MM.1S (cell line): ENCODE results near the gene CEP72.

ENCODE experiments used
- DNase-seq: peaks from one replicate; pipeline ENCODE4 v3.0.0-alpha.2; 2015
- H2AFZ ChIP-seq: fragments of 300-600 bp; sonication (generic); 2 replicates; pipeline ENCODE4 v1.6.0; 2016; ENCODE audit warnings: antibody characterized with exemption, low read length
- H3F3A ChIP-seq: fragments of 300-600 bp; sonication (generic); 2 replicates; pipeline ENCODE4 v1.6.1; 2016; ENCODE audit warnings: mild to moderate bottlenecking, antibody characterized with exemption, low read length, moderate library complexity, mixed read lengths; ENCODE audit not compliant: insufficient read depth
- H3K27ac ChIP-seq: fragments of 300-600 bp; sonication (generic); 2 replicates; pipeline ENCODE4 v1.5.1; 2016; ENCODE audit warnings: mild to moderate bottlenecking, low read length
- H3K27me3 ChIP-seq: fragments of 300-600 bp; sonication (generic); replicated peaks from 2 replicates; pipeline ENCODE4 v1.6.0; 2016; ENCODE audit warnings: low read length; ENCODE audit not compliant: insufficient read depth
- H3K36me3 ChIP-seq: fragments of 300-600 bp; sonication (generic); replicated peaks from 2 replicates; pipeline ENCODE4 v1.6.1; 2016; ENCODE audit warnings: mild to moderate bottlenecking, low read length, mixed read lengths; ENCODE audit not compliant: insufficient read depth
- H3K4me1 ChIP-seq: fragments of 300-600 bp; sonication (generic); 2 replicates; pipeline ENCODE4 v1.6.1; 2016; ENCODE audit warnings: low read length, mixed read lengths
- H3K4me2 ChIP-seq: fragments of 300-600 bp; sonication (generic); 2 replicates; pipeline ENCODE4 v1.6.0; 2016; ENCODE audit warnings: low read depth, low read length
- H3K4me3 ChIP-seq: fragments of 300-600 bp; sonication (generic); 2 replicates; pipeline ENCODE4 v1.5.1; 2016; ENCODE audit warnings: low read length, mixed read lengths
- H3K79me2 ChIP-seq: fragments of 300-600 bp; sonication (generic); 2 replicates; pipeline ENCODE4 v1.6.1; 2016; ENCODE audit warnings: mixed run types, low read length, mixed read lengths
- H3K9ac ChIP-seq: fragments of 300-600 bp; sonication (generic); 2 replicates; pipeline ENCODE4 v1.6.1; 2016; ENCODE audit warnings: low read length, mixed read lengths
- H3K9me2 ChIP-seq: fragments of 300-600 bp; sonication (generic); replicated peaks from 2 replicates; pipeline ENCODE4 v1.6.1; 2016; ENCODE audit warnings: mild to moderate bottlenecking, low read length, mixed read lengths; ENCODE audit not compliant: insufficient read depth
- H3K9me3 ChIP-seq: fragments of 300-600 bp; sonication (generic); replicated peaks from 2 replicates; pipeline ENCODE4 v1.6.1; 2016; ENCODE audit warnings: mild to moderate bottlenecking, low read length, mixed read lengths; ENCODE audit not compliant: insufficient read depth
- H4K20me1 ChIP-seq: fragments of 300-600 bp; sonication (generic); 2 replicates; pipeline ENCODE4 v1.6.1; 2016; ENCODE audit warnings: mild to moderate bottlenecking, low read length, moderate library complexity, mixed read lengths; ENCODE audit not compliant: insufficient read depth
- CTCF ChIP-seq: fragments of 300-600 bp; sonication (generic); IDR thresholded peaks from 2 replicates; pipeline ENCODE4 v1.5.1; 2016; ENCODE audit warnings: antibody characterized with exemption, low read length, mixed read lengths
- EZH2 ChIP-seq: fragments of 300-600 bp; sonication (generic); optimal IDR thresholded peaks from 2 replicates; pipeline ENCODE3; 2017; ENCODE audit warnings: low read depth, mild to moderate bottlenecking, antibody characterized with exemption, low read length, mixed read lengths
- EZH2phosphoT487 ChIP-seq: fragments of 300-600 bp; sonication (generic); IDR thresholded peaks from 2 replicates; pipeline ENCODE4 v1.6.1; 2018; ENCODE audit warnings: antibody characterized with exemption, low read length

Gene CEP72

GRCh38 chr5:616484-617039 lies 4.4 kb downstream of the CEP72 start:
- Histone ChIP-seq H3K4me1 (no peaks in the 10 kb centered on the region), H3F3A (no peaks in the 10 kb centered on the region; the same call in 1 of the 2 replicates), H3K4me2 (no peak overlapping the region), H3K9me2 (no peaks in the 10 kb centered on the region), H3K79me2 (peaks cover 62% of the 10 kb centered on the region), H3K9ac (no peak overlapping the region), H4K20me1 (no peaks in the 10 kb centered on the region), H3K27ac (no peak overlapping the region), H3K4me3 (no peak overlapping the region), H3K27me3 (no peaks in the 10 kb centered on the region), H3K9me3 (no peaks in the 10 kb centered on the region), H3K36me3 (peaks cover 9% of the 10 kb centered on the region), H2AFZ (no peak overlapping the region)
- TF ChIP-seq EZH2, result no peak
- TF ChIP-seq CTCF, result no peak
- TF ChIP-seq EZH2phosphoT487, result no peak
- DNase-seq, result no peak

- Histone ChIP-seq H3K79me2 (peaks cover 56% of the 10 kb centered on the region), H3K9me3 (no peaks in the 10 kb centered on the region), H2AFZ (no peak overlapping the region), H3K9me2 (no peaks in the 10 kb centered on the region), H3K4me3 (no peak overlapping the region), H3F3A (no peaks in the 10 kb centered on the region; the same call in 1 of the 2 replicates), H3K27ac (no peak overlapping the region), H3K27me3 (no peaks in the 10 kb centered on the region), H3K36me3 (peaks cover 9% of the 10 kb centered on the region), H4K20me1 (no peaks in the 10 kb centered on the region), H3K9ac (no peak overlapping the region), H3K4me1 (no peaks in the 10 kb centered on the region), H3K4me2 (no peak overlapping the region)
- no peak for DNase-seq
- TF ChIP-seq EZH2phosphoT487 (no peak), CTCF (no peak), EZH2 (no peak)
These were observed 5.8 kb downstream of the CEP72 start for GRCh38 chr5:617896-618295.

- Histone ChIP-seq H2AFZ (no peak overlapping the region), H3K27ac (no peak overlapping the region), H3K9me2 (no peaks in the 10 kb centered on the region), H3F3A (no peaks in the 10 kb centered on the region; the same call in 1 of the 2 replicates), H3K27me3 (no peaks in the 10 kb centered on the region), H3K36me3 (peaks cover 9% of the 10 kb centered on the region), H4K20me1 (no peaks in the 10 kb centered on the region), H3K4me1 (no peaks in the 10 kb centered on the region), H3K79me2 (peaks cover 51% of the 10 kb centered on the region), H3K4me3 (no peak overlapping the region), H3K9ac (no peak overlapping the region), H3K9me3 (no peaks in the 10 kb centered on the region), H3K4me2 (no peak overlapping the region)
- DNase-seq, result no peak
- no peak for TF ChIP-seq CTCF
These were observed 6.3 kb downstream of the CEP72 start for GRCh38 chr5:618450-618849.
